HUES6 (cell line): Measurements from ENCODE around the gene ST3GAL4.

Experiments used
- H3K27ac ChIP-seq: 2 replicates; pipeline ENCODE4 v1.7.0; 2013; ENCODE audit warnings: low read depth, mild to moderate bottlenecking, low read length, inconsistent platforms
- H3K27me3 ChIP-seq: 2 replicates; pipeline ENCODE4 v1.6.1; 2013; ENCODE audit warnings: low read length; ENCODE audit not compliant: control insufficient read depth, insufficient read depth
- H3K36me3 ChIP-seq: 2 replicates; pipeline ENCODE4 v1.6.1; 2013; ENCODE audit warnings: low read length; ENCODE audit not compliant: control insufficient read depth, insufficient read depth
- H3K4me1 ChIP-seq: 2 replicates; pipeline ENCODE4 v1.6.1; 2013; ENCODE audit warnings: low read length; ENCODE audit not compliant: control insufficient read depth, insufficient read depth
- H3K4me3 ChIP-seq: 2 replicates; pipeline ENCODE4 v1.5.1; 2013; ENCODE audit warnings: low read depth, low read length
- H3K9ac ChIP-seq: one replicate; pipeline ENCODE4 v1.6.1; 2013; ENCODE audit warnings: mild to moderate bottlenecking, low read length
- H3K9me3 ChIP-seq: 2 replicates; pipeline ENCODE4 v1.6.1; 2013; ENCODE audit warnings: low read depth, low read length; ENCODE audit not compliant: control insufficient read depth, insufficient read depth

Gene ST3GAL4

DNA sequence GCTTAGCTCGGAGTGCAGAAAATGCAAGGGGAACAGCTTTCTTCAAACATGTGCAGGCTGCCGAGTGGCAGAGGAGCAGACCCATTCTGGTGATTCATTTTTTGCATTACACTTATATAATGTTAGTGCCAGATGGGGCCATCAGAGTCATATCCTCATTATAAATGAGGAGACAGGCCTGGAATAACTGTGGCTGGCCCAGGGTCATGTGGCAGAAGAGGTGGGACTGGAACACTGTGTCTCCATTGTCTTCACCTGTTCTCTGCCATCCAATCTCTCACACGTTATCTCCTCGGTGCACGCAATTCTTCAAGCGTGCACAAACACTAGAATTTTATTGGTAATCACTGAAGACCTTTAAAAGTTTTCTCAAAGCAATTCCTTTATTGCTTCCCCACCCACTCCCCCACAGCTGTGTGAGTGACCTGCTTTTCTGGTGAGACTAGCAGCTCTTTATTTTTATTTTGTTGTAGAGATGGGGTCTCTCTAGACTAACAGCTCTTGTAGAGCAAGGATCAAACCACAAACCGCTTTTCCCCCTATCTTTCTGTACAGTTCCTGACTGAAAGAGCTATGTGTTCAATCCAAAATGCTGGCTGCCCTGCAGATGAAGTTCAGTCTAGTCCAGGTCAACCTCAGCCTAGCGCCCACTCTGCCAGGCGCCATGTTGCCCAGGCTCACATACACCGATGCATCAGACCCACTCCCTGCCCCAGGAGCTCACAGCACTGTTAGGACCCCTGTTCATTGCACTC lies 75.3 kb downstream of the ST3GAL4 start:
- no peaks in the 10 kb centered on the region for H3K9me3 ChIP-seq
- H3K36me3 ChIP-seq, result no peaks in the 10 kb centered on the region
- no peak overlapping the region for H3K27ac ChIP-seq
- H3K4me1 ChIP-seq, result peaks cover 24% of the 10 kb centered on the region
- no peak overlapping the region for H3K4me3 ChIP-seq
- no peak overlapping the region for H3K9ac ChIP-seq
- H3K27me3 ChIP-seq, result no peaks in the 10 kb centered on the region

- no peaks in the 10 kb centered on the region for H3K27me3 ChIP-seq
- H3K27ac ChIP-seq, result no peak overlapping the region
Observed at GRCh38 chr11:126431401-126432064, 76.0 kb downstream of the ST3GAL4 start.

GRCh38 chr11:126432065-126432461 lies 76.6 kb downstream of the ST3GAL4 start:
- Histone ChIP-seq H3K4me3 (no peak overlapping the region), H3K27me3 (no peaks in the 10 kb centered on the region), H3K4me1 (peaks cover 28% of the 10 kb centered on the region), H3K27ac (no peak overlapping the region), H3K9ac (no peak overlapping the region), H3K36me3 (no peaks in the 10 kb centered on the region), H3K9me3 (no peaks in the 10 kb centered on the region)

More at GRCh38 chr11:126431401-126432064, 76.0 kb downstream of the ST3GAL4 start:
- H3K36me3 ChIP-seq, result no peaks in the 10 kb centered on the region
- no peak overlapping the region for H3K9ac ChIP-seq
- no peak overlapping the region for H3K4me3 ChIP-seq
- no peaks in the 10 kb centered on the region for H3K9me3 ChIP-seq
- peaks cover 28% of the 10 kb centered on the region for H3K4me1 ChIP-seq

DNA sequence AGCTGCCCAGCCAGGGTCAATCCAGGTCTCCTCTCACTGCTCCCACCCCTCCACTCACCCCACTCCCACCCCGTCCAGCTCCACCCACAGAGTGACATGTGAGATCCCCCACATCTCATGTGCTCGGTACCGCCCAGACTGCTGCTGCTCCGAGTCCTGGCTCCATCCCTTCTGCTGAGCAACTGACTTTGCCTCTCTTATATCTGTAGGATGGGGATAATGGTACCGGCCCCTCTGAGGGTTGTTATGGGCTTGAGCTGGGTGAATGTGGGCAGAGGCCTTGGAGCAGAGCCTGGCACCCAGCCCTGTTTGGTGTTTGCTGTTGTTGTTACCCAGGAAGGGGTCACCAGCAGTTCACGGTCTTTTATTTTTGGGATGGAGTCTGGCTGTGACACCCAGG lies 77.0 kb downstream of the ST3GAL4 start:
- Histone ChIP-seq H3K27ac (no peak overlapping the region), H3K9ac (no peak overlapping the region), H3K27me3 (no peaks in the 10 kb centered on the region), H3K36me3 (no peaks in the 10 kb centered on the region), H3K4me1 (peaks cover 28% of the 10 kb centered on the region), H3K4me3 (no peak overlapping the region), H3K9me3 (no peaks in the 10 kb centered on the region)

GRCh38 chr11:126433244-126433846 lies 77.9 kb downstream of the ST3GAL4 start:
- H3K27me3 ChIP-seq, result no peaks in the 10 kb centered on the region
- H3K4me1 ChIP-seq, result peaks cover 28% of the 10 kb centered on the region
- H3K27ac ChIP-seq, result no peak overlapping the region

GRCh38 chr11:126433989-126434949 lies 78.8 kb downstream of the ST3GAL4 start:
- no peaks in the 10 kb centered on the region for H3K9me3 ChIP-seq
- peak overlapping the region; percentile 23; the same call in 1 of the 2 replicates for H3K4me3 ChIP-seq
- H3K9ac ChIP-seq, result no peak overlapping the region
- H3K4me1 ChIP-seq, result peaks cover 28% of the 10 kb centered on the region
- no peaks in the 10 kb centered on the region for H3K36me3 ChIP-seq
- H3K27ac ChIP-seq, result no peak overlapping the region
- H3K27me3 ChIP-seq, result no peaks in the 10 kb centered on the region

More at GRCh38 chr11:126433244-126433846, 77.9 kb downstream of the ST3GAL4 start:
- no peaks in the 10 kb centered on the region for H3K9me3 ChIP-seq
- H3K9ac ChIP-seq, result no peak overlapping the region
- no peak overlapping the region for H3K4me3 ChIP-seq
- H3K36me3 ChIP-seq, result no peaks in the 10 kb centered on the region

- Histone ChIP-seq H3K27me3 (no peaks in the 10 kb centered on the region), H3K27ac (no peak overlapping the region), H3K4me1 (peaks cover 28% of the 10 kb centered on the region), H3K4me3 (peak overlapping the region; percentile 23; the same call in 1 of the 2 replicates), H3K9me3 (no peaks in the 10 kb centered on the region), H3K9ac (no peak overlapping the region), H3K36me3 (no peaks in the 10 kb centered on the region)
Observed at GRCh38 chr11:126434950-126435335, 79.5 kb downstream of the ST3GAL4 start.

DNA sequence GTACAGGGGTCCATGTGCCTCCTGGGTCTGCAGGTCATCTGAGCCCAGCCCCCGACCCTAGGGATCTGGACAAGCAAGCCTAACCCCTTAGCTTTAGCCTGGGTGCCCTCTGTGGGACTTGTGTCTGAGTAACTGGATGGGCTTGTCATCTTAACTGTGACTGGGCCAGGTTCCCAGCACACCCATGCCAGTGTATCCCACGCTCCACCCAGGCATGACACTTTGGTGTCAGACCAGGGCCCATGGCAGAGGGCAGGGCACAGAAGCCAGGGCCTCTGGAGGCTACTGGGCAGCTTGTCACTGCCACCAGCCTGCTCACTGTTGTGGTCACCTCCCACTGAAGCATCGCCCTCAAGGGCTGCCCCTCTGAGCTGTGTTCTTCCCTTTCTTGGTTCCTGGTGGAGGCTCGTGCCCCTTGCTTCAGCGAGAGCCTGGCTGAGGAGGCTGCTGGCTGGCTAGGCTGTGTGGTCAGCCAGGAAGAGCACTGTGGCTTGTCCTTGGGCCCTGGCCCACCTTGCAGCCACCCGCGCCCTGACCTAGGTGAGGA lies 80.8 kb downstream of the ST3GAL4 start:
- no peaks in the 10 kb centered on the region for H3K27me3 ChIP-seq
- H3K4me1 ChIP-seq, result peaks cover 35% of the 10 kb centered on the region
- no peaks in the 10 kb centered on the region for H3K36me3 ChIP-seq
- H3K27ac ChIP-seq, result no peak overlapping the region
- no peak overlapping the region for H3K9ac ChIP-seq
- no peak overlapping the region for H3K4me3 ChIP-seq
- H3K9me3 ChIP-seq, result no peaks in the 10 kb centered on the region

DNA sequence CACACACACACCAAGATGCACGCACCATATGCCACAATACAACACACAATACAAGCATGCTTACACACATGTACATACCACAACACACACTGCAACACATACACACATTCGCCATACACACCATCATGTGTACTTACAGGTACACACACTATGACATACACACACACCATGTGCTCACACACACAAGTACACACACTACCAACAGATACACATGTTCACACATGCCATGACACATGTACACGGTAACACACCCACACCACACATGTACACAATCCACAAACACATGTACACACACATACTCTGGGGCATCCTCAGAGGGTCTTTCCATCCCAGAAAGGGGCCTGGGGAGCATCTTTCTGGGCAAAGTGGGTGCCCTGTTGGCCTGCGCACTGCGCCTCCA lies 82.2 kb downstream of the ST3GAL4 start:
- H3K9ac ChIP-seq, result no peak overlapping the region
- no peaks in the 10 kb centered on the region for H3K27me3 ChIP-seq
- H3K27ac ChIP-seq, result no peak overlapping the region
- peaks cover 42% of the 10 kb centered on the region for H3K4me1 ChIP-seq
- no peaks in the 10 kb centered on the region for H3K36me3 ChIP-seq
- H3K9me3 ChIP-seq, result no peaks in the 10 kb centered on the region
- no peak overlapping the region for H3K4me3 ChIP-seq

DNA sequence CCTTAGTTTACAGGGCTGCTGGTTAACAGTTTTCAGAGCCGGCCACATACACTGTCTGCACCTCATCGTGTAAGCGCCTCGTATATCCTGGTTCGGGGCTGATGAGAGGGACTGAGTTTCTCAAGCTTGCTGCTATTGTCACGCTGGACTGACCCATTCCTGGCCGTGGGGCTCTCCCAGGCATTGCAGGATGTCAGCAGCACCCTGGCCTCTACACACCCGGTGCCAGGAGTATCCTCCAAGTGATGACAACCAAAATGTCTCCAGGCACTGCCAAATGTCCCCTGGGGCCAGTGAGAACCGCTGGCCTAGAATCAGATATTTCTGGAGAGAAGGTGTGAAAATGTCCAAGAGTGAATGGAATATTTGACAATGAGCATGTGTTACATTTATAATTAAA lies 82.8 kb downstream of the ST3GAL4 start:
- no peak overlapping the region for H3K4me3 ChIP-seq
- no peaks in the 10 kb centered on the region for H3K27me3 ChIP-seq
- H3K36me3 ChIP-seq, result no peaks in the 10 kb centered on the region
- H3K9me3 ChIP-seq, result no peaks in the 10 kb centered on the region
- H3K27ac ChIP-seq, result no peak overlapping the region
- H3K9ac ChIP-seq, result no peak overlapping the region
- peaks cover 42% of the 10 kb centered on the region for H3K4me1 ChIP-seq
